Right lobe of liver (tissue), 4 donors: Measurements from ENCODE around the gene PSKH1.

Source experiments
- CTCF ChIP-seq, 4 donors: fragments of 200-600 bp in 3 of 4; fragments of 450-650 bp in 1 of 4; IDR thresholded peaks; one replicate each; pipeline versions ENCODE4 v1.5.1 to v1.8.0; 2016 to 2022; ENCODE audit warnings: antibody characterized with exemption in 4 of 4, mild to moderate bottlenecking in 2 of 4
- POLR2A ChIP-seq: fragments of 450-650 bp; IDR thresholded peaks from one replicate; pipeline ENCODE4 v1.6.1; 2017; ENCODE audit warnings: antibody characterized with exemption, mild to moderate bottlenecking
- donor health status: DM: no; HTN: no; CAD: no.
- donor health status: DM: no; HTN: no; CAD: no.
- donor health status: DM: no; HTN: yes; CAD: no.

GRCh38 chr16:67901734-67902133, 8.7 kb downstream of the PSKH1 start:
- no peak for TF ChIP-seq CTCF (IDR thresholded peaks at IDR 0.05)
- no peak for TF ChIP-seq POLR2A
